ENCODE results near the gene LYPD5.

DNA sequence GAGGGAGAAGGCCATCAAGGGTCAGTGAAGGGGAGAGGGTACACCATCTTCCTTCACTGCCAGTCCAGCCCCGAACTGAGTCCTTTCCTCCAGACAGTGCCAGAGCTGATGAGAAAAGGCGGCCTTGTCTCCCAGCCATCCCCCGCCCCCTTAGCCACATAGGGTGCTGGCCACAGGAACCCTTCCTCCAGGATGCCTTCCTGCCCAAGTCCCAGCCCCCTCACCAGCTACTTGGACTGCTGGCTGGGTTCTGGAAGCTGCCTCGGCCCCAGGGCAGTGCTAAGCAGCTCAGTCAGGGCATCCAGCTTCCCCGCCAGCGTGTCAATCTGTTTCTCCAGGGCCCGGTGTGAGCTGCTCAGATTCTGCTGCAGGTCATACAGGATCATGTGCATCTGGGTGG, 34.9 kb downstream of the LYPD5 start:
- TF ChIP-seq, protein P1, sequence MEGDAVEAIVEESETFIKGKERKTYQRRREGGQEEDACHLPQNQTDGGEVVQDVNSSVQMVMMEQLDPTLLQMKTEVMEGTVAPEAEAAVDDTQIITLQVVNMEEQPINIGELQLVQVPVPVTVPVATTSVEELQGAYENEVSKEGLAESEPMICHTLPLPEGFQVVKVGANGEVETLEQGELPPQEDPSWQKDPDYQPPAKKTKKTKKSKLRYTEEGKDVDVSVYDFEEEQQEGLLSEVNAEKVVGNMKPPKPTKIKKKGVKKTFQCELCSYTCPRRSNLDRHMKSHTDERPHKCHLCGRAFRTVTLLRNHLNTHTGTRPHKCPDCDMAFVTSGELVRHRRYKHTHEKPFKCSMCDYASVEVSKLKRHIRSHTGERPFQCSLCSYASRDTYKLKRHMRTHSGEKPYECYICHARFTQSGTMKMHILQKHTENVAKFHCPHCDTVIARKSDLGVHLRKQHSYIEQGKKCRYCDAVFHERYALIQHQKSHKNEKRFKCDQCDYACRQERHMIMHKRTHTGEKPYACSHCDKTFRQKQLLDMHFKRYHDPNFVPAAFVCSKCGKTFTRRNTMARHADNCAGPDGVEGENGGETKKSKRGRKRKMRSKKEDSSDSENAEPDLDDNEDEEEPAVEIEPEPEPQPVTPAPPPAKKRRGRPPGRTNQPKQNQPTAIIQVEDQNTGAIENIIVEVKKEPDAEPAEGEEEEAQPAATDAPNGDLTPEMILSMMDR (IDR thresholded peaks at IDR 0.05; ENCODE audit: insufficient read depth, low read depth, low read length), result no peak
- no peak for TF ChIP-seq EZH2 (IDR thresholded peaks at IDR 0.05; ENCODE audit: insufficient read depth, low read length)

All from astrocyte (in vitro differentiated cells and primary cell).